H1 (cell line): ENCODE measurements around the gene PTPRD. TPM values are rescaled to one million over a fixed set of nuclear protein-coding genes. Genes with fewer than 3 reads are reported as not detected.

Experiments
- CTCF ChIA-PET: fragments of 300-600 bp; sonication (Branson Sonifier 250); formaldehyde crosslinking; loops from one replicate; lab custom pipeline; 2021; ENCODE audit not compliant: partially characterized antibody; lab: Charles Lee
- POLR2A ChIA-PET: fragments of 300-600 bp; sonication (Branson Sonifier 250); formaldehyde crosslinking; loops from one replicate; lab custom pipeline; 2021; ENCODE audit warnings: inconsistent platforms; ENCODE audit not compliant: partially characterized antibody; lab: Charles Lee
- DNase-seq, 2 experiments: peaks; one replicate each; pipeline versions ENCODE4 v3.0.0 to v3.0.0-alpha.2; 2010 to 2022; ENCODE audit warnings: low spot score in 2 of 2, low read depth in 1 of 2, mixed read lengths in 1 of 2
- FAIRE-seq: peaks from 2 replicates; lab custom pipeline; 2011; peaks lifted over from hg19 to GRCh38; lab: Jason Lieb, UNC
- H2AFZ ChIP-seq: 2 replicates; pipeline ENCODE4 v1.8.1; 2012; ENCODE audit warnings: low read length, inconsistent platforms
- H2AK5ac ChIP-seq: 2 replicates; pipeline ENCODE4 v1.6.1; 2013; ENCODE audit warnings: low read depth, low read length
- H2BK120ac ChIP-seq: replicated peaks from 2 replicates; pipeline ENCODE3; 2013; ENCODE audit warnings: low read depth, low read length, inconsistent platforms
- H2BK12ac ChIP-seq: 2 replicates; pipeline ENCODE4 v1.6.1; 2013; ENCODE audit warnings: low read depth, low read length
- H2BK15ac ChIP-seq: 2 replicates; pipeline ENCODE4 v1.6.1; 2013; ENCODE audit warnings: low read length
- H2BK20ac ChIP-seq: 2 replicates; pipeline ENCODE4 v1.6.1; 2013; ENCODE audit warnings: low read length
- H2BK5ac ChIP-seq: 2 replicates; pipeline ENCODE4 v1.6.1; 2013; ENCODE audit warnings: low read depth, low read length
- H3K14ac ChIP-seq: 2 replicates; pipeline ENCODE4 v1.6.1; 2013; ENCODE audit warnings: inconsistent platforms; ENCODE audit not compliant: insufficient read length
- H3K18ac ChIP-seq: 2 replicates; pipeline ENCODE4 v1.6.1; 2013; ENCODE audit warnings: low read length; ENCODE audit errors: extremely low read depth
- H3K23ac ChIP-seq: 2 replicates; pipeline ENCODE4 v1.6.1; 2013; ENCODE audit warnings: inconsistent platforms; ENCODE audit not compliant: insufficient read length
- H3K23me2 ChIP-seq: 2 replicates; pipeline ENCODE4 v1.6.1; 2013; ENCODE audit warnings: low read depth, low read length
- H3K27ac ChIP-seq: 2 replicates; pipeline ENCODE4 v1.6.1; 2011; ENCODE audit warnings: low read depth, low read length, inconsistent platforms
- H3K27me3 ChIP-seq, 4 experiments: replicated peaks in 1 of 4; 1 replicate in 1 of 4; 2 replicates in 3 of 4; pipeline versions ENCODE4 v1.6.1 to v1.8.1; 2011 to 2013; ENCODE audit warnings: low read length in 3 of 4, mild to moderate bottlenecking in 3 of 4, inconsistent platforms in 2 of 4, mixed read lengths in 2 of 4, moderate library complexity in 1 of 4; ENCODE audit not compliant: control insufficient read depth in 3 of 4, insufficient read depth in 3 of 4; ENCODE audit errors: extremely low read depth in 1 of 4
- H3K36me3 ChIP-seq, 4 experiments: 2 replicates each; pipeline versions ENCODE4 v1.6.1 to v1.8.1; 2011 to 2013; ENCODE audit warnings: mild to moderate bottlenecking in 4 of 4, low read length in 3 of 4, moderate library complexity in 2 of 4, control low read depth in 1 of 4, inconsistent platforms in 1 of 4; ENCODE audit not compliant: insufficient read depth in 4 of 4, control insufficient read depth in 2 of 4
- H3K4ac ChIP-seq: replicated peaks from 2 replicates; pipeline ENCODE3; 2013; ENCODE audit warnings: low read length, low read depth, mixed read lengths, inconsistent platforms; ENCODE audit not compliant: insufficient read length
- H3K4me1 ChIP-seq, 4 experiments: replicated peaks in 1 of 4; 1 replicate in 1 of 4; 2 replicates in 3 of 4; pipeline versions ENCODE4 v1.6.1 to v1.8.1; 2011 to 2013; ENCODE audit warnings: low read length in 3 of 4, inconsistent platforms in 2 of 4, mixed read lengths in 1 of 4; ENCODE audit not compliant: insufficient read depth in 4 of 4, control insufficient read depth in 3 of 4
- H3K4me2 ChIP-seq, 2 experiments: 2 replicates each; pipeline versions ENCODE4 v1.6.1 to v1.8.1; 2011 to 2013; ENCODE audit warnings: low read depth in 2 of 2, low read length in 2 of 2, control low read depth in 1 of 2, inconsistent platforms in 1 of 2, mild to moderate bottlenecking in 1 of 2; ENCODE audit not compliant: insufficient read depth in 1 of 2
- H3K4me3 ChIP-seq, 4 experiments: fragments of 200-600, 300-600 bp in 1 of 4; sonication (generic), shearing (Covaris generic), sonication (Bioruptor Twin) in 1 of 4; 2 replicates each; pipeline versions ENCODE4 v1.5.1 to v1.8.1; 2011 to 2016; ENCODE audit warnings: low read length in 4 of 4, low read depth in 3 of 4, control low read depth in 2 of 4, inconsistent platforms in 2 of 4, mild to moderate bottlenecking in 2 of 4, mixed read lengths in 1 of 4, moderate library complexity in 1 of 4; ENCODE audit not compliant: insufficient read depth in 2 of 4; ENCODE audit errors: extremely low read depth in 1 of 4
- H3K56ac ChIP-seq: replicated peaks from 2 replicates; pipeline ENCODE3; 2013; ENCODE audit warnings: low read depth, mild to moderate bottlenecking, mixed read lengths, low read length, inconsistent platforms; ENCODE audit not compliant: insufficient read length
- H3K79me1 ChIP-seq: 2 replicates; pipeline ENCODE4 v1.6.1; 2013; ENCODE audit warnings: low read depth, low read length, control low read depth
- H3K79me2 ChIP-seq, 2 experiments: 2 replicates each; pipeline versions ENCODE4 v1.6.1 to v1.8.1; 2012 to 2013; ENCODE audit warnings: low read length in 2 of 2, mild to moderate bottlenecking in 2 of 2, inconsistent platforms in 1 of 2; ENCODE audit not compliant: insufficient read depth in 2 of 2, control insufficient read depth in 1 of 2
- H3K9ac ChIP-seq, 4 experiments: replicated peaks in 1 of 4; 1 replicate in 1 of 4; 2 replicates in 3 of 4; pipeline versions ENCODE4 v1.6.1 to v1.8.1; 2011 to 2013; ENCODE audit warnings: low read depth in 3 of 4, low read length in 3 of 4, control low read depth in 2 of 4, mild to moderate bottlenecking in 2 of 4, moderate library complexity in 2 of 4, inconsistent platforms in 1 of 4; ENCODE audit errors: extremely low read depth in 1 of 4
- H3K9me3 ChIP-seq, 2 experiments: 2 replicates each; pipeline versions ENCODE4 v1.6.1 to v1.8.1; 2012 to 2013; ENCODE audit warnings: mild to moderate bottlenecking in 2 of 2, moderate library complexity in 2 of 2, control low read depth in 1 of 2, inconsistent platforms in 1 of 2, low read depth in 1 of 2, low read length in 1 of 2, mixed read lengths in 1 of 2; ENCODE audit not compliant: insufficient read depth in 2 of 2
- H4K20me1 ChIP-seq, 2 experiments: replicated peaks in 1 of 2; 2 replicates each; pipeline versions ENCODE3 to v1.8.1; 2011 to 2013; ENCODE audit warnings: inconsistent platforms in 2 of 2, low read length in 2 of 2, mild to moderate bottlenecking in 1 of 2; ENCODE audit not compliant: insufficient read depth in 2 of 2, control insufficient read depth in 1 of 2
- H4K5ac ChIP-seq: 2 replicates; pipeline ENCODE4 v1.6.1; 2013; ENCODE audit warnings: low read length, low read depth, mixed read lengths, inconsistent platforms; ENCODE audit not compliant: insufficient read length
- H4K8ac ChIP-seq: 2 replicates; pipeline ENCODE4 v1.8.0; 2013; ENCODE audit warnings: mild to moderate bottlenecking, moderate library complexity, low read length, inconsistent platforms; ENCODE audit not compliant: insufficient read depth; ENCODE audit errors: extremely low read depth
- H4K91ac ChIP-seq: replicated peaks from 2 replicates; pipeline ENCODE3; 2013; ENCODE audit warnings: low read length, mixed read lengths, inconsistent platforms; ENCODE audit not compliant: insufficient read length
- BCL11A ChIP-seq, 2 experiments: IDR thresholded peaks; one replicate each; pipeline ENCODE4 v1.6.1; 2011; ENCODE audit warnings: low read depth in 2 of 2, low read length in 2 of 2, mild to moderate bottlenecking in 2 of 2
- CTBP2 ChIP-seq: IDR thresholded peaks from 2 replicates; pipeline ENCODE4 v1.7.0; 2011; ENCODE audit warnings: borderline replicate concordance, mild to moderate bottlenecking, moderate library complexity, mixed read lengths, low read length; ENCODE audit not compliant: insufficient read depth, insufficient read length
- HDAC2 ChIP-seq, 2 experiments: fragments of 300-600 bp in 1 of 2; sonication (generic) in 1 of 2; IDR thresholded peaks; 2 replicates each; pipeline ENCODE4 v1.6.1; 2011 to 2012; ENCODE audit warnings: low read depth in 2 of 2, low read length in 2 of 2, mild to moderate bottlenecking in 2 of 2, moderate library complexity in 2 of 2, borderline replicate concordance in 1 of 2, inconsistent platforms in 1 of 2
- SIRT6 ChIP-seq: IDR thresholded peaks from one replicate; pipeline ENCODE4 v1.7.1; 2012; ENCODE audit warnings: low read length, inconsistent platforms
- WGBS, 2 experiments: shearing (Covaris generic) in 1 of 2; methylation state at CpG; one replicate each; pipeline versions ENCODE4 v1.1.6 to v1.1.7; 2013 to 2015; ENCODE audit warnings: low lambda C conversion rate in 2 of 2, mixed read lengths in 2 of 2, inconsistent platforms in 1 of 2, low coverage in 1 of 2, missing lambda C conversion rate in 1 of 2; ENCODE audit not compliant: insufficient replicate concordance in 2 of 2, insufficient coverage in 1 of 2, insufficient read length in 1 of 2; ENCODE audit errors: extremely low coverage in 1 of 2, missing lambda C conversion rate in 1 of 2; 5-methylcytosine and 5-hydroxymethylcytosine counted together
- polyA plus RNA-seq, 7 experiments: library from polyadenylated mRNA; depleted of rRNA in 3 of 7; stranded (reverse) in 5 of 7; unstranded in 2 of 7; fragments of >200 nt in 5 of 7; fragments of 200-250 nt in 2 of 7; gene quantifications; 1 replicate in 5 of 7; 2 replicates in 1 of 7; 4 replicates in 1 of 7; pipeline versions ENCODE4 v1.2.1 to v1.2.3, GENCODE V29; 2011 to 2013; ENCODE audit warnings: missing spikeins in 2 of 7, mixed read lengths in 2 of 7
- total RNA-seq: library from RNA; stranded (reverse); fragmentation: NEBNext Ultra II Directional; extraction: Animal tissue kit (Norgen Biotek cat#: 25700); gene quantifications from 2 replicates; pipeline ENCODE4 v1.2.1, GENCODE V29; 2021
- TF ChIP-seq, protein P1 (sequence below): IDR thresholded peaks from 2 replicates; pipeline ENCODE4 v1.6.1; 2011; ENCODE audit warnings: low read length, improper control_type of control experiment

The PTPRD gene
- total and polyA plus RNA-seq, 2 of the 8 experiments (the other 6 are each of a cell fraction or from before 2014, with no cell fraction given): 17.2 to 77.0 TPM

DNA sequence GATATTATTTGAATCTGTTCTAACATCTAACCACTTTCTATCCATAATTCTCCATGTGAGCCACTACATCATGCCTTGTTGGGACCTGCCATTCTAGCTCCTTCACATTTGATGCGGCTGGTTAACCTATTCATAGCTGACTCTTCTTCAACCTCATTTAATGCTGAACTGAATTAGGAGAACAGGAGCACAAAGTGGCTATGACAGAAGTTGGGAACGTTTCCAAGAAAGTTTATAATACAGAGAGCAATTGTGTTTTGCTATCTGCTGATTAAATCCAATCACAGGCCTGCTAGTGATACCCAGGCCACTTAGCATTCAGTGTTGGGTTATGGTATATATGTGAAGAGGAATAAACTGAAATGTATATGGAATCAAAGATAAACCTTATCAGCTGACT, 440.3 kb downstream of the PTPRD start:
- DNase-seq (no peak), FAIRE-seq (no peak)
- Histone ChIP-seq H3K4ac (no peak overlapping the region), H2BK5ac (no peak overlapping the region), H2BK15ac (no peak overlapping the region), H3K14ac (no peak overlapping the region), H2BK120ac (no peak overlapping the region), H3K23me2 (no peaks in the 10 kb centered on the region), H3K79me2 (no peaks in the 10 kb centered on the region), H2BK12ac (no peak overlapping the region), H3K56ac (no peak overlapping the region), H3K4me3 (no peak overlapping the region), H4K8ac (no peak overlapping the region), H4K5ac (no peak overlapping the region), H2BK20ac (no peak overlapping the region), H4K20me1 (no peaks in the 10 kb centered on the region), H3K4me2 (no peak overlapping the region), H3K9ac (no peak overlapping the region), H2AK5ac (no peak overlapping the region), H2AFZ (no peak overlapping the region), H4K91ac (no peak overlapping the region), H3K27ac (no peak overlapping the region), H3K23ac (no peak overlapping the region), H3K79me1 (no peaks in the 10 kb centered on the region), H3K4me1 (0 out of 7 replicates have a peak, but pooled peaks cover 0 to 2% (median 0%) of the 10 kb centered on the region in 4 experiments), H3K36me3 (no peaks in the 10 kb centered on the region), H3K18ac (no peak overlapping the region), H3K9me3 (no peaks in the 10 kb centered on the region), H3K27me3 (no peaks in the 10 kb centered on the region)
- WGBS, 2 experiments: 90% methylated on average over 2 of the region's 2 CpGs; no CpG with 5 or more reads in 1 of the 2 experiments
- ChIA-PET POLR2A (no interaction called here), CTCF (no interaction called here)
- TF ChIP-seq CTBP2: no peak
- TF ChIP-seq SIRT6: no peak
- TF ChIP-seq, protein P1, sequence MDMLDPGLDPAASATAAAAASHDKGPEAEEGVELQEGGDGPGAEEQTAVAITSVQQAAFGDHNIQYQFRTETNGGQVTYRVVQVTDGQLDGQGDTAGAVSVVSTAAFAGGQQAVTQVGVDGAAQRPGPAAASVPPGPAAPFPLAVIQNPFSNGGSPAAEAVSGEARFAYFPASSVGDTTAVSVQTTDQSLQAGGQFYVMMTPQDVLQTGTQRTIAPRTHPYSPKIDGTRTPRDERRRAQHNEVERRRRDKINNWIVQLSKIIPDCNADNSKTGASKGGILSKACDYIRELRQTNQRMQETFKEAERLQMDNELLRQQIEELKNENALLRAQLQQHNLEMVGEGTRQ: no peak
- no peak for TF ChIP-seq BCL11A (IDR thresholded peaks at IDR 0.05; ENCODE audit: low read depth in 2 of 2, low read length in 2 of 2)
- no peak for TF ChIP-seq HDAC2 (IDR thresholded peaks at IDR 0.05; ENCODE audit: borderline replicate concordance in 1 of 2, low read depth in 2 of 2, low read length in 2 of 2)
